ENCODE results near the gene PMAIP1.
"Not testable (repeated sequence)": the region's sequence is repeated elsewhere in the genome, so short reads cannot be mapped to it uniquely, and the experiment has no call there.

Gene PMAIP1

DNA sequence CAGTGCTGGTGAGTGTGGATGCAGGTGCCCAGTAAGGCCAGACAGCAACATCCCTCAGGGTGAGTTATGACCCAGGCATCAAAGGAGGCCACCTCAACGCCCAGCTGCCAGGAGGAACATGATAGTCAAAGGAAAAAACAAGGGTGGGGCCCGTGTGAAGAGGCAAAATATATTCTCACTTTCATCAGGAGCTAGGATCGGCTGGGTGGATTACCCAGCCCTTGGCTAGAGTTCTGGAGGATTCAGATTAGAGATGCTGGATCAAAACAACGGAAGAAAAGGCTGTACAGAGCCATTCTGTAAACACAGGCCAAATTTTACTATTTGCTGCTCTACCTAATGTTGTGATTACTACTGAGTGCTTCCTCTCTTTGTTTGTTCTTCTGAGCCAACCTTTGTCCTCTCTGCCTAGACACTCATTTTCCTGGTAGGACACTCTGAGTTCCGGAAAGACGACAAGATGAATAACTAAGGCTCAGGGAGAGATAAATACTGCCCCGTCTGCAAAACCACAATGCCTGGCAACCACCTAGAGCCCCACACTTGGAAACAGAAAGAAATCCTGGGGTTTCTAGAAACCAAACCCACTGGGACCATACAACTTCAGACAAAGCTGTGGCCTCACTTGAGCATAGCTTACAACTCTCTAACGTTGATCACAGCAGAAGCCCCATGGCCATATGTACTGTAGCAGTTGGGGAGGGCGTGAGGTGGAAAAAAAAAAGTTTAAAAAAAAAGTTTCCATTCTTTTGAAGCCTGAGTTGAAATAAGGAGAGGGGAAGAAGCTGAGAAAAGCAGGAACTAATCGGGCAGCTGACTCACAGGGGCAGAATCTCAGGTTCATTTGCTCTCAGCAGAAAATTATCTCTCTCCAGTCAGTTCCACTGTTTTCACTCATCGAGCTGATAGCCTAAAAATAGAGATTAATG lies 17.8 kb upstream of the PMAIP1 start:
- peak; percentile 28 for DNase-seq

- no peak for DNase-seq
Measured at GRCh38 chr18:59884351-59884750, 15.4 kb upstream of the PMAIP1 start.

GRCh38 chr18:59885579-59886163 lies 14.1 kb upstream of the PMAIP1 start:
- DNase-seq: no peak

- not testable (repeated sequence) for DNase-seq
Measured at GRCh38 chr18:59886399-59886798, 13.4 kb upstream of the PMAIP1 start.

GRCh38 chr18:59892123-59892522 lies 7.7 kb upstream of the PMAIP1 start:
- DNase-seq: no peak

- DNase-seq: no peak
Measured at GRCh38 chr18:59893971-59894370, 5.8 kb upstream of the PMAIP1 start.

DNA sequence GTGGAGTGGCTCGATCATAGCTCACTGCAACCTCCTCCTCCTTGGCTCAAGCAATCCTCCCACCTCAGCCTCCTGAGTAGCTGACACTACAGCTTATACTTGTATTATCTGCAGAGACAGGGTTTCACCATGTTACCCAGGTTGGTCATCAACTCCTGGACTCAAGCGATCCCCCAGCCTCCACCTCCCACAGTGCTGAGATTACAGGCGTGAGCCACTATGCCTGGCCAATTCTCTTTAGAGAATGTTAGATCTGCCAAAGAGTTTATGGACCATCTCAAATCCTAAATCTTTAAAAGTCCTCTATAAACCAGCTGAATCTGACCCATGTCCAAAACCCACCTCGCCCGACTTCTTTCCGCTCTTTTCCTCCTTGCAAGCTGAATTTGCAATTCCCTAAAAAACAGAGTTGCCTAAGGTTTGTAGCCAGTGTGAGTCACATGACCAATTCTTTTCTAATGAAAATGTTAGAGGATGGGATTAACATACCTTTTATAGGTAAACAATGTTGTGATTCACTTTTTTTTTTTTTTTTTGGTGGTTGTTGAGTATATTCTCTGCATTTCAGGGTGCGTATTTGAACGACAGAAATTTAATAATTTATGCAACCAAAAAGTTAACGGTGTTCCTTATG lies 2.4 kb upstream of the PMAIP1 start:
- peak; percentile 29 for DNase-seq

DNA sequence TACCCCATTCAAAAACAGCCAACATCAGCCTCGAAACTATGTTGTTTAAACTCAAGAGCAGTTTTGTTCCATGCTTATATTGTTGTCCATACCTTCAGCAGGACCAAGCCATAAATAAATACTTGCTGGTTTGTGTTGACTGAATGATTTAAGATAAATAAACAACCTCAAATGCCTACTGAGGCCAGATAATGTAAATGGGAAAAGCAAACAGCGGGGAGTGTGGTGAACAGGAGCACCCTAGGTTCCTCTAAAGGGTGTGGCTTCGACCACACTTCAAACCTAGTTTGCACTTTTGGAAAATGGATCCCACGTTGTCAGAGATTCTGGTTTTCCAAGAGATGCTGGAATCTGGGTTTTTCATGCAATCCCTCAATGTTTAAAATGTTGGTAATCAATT lies 1.7 kb upstream of the PMAIP1 start:
- DNase-seq: peak; percentile 26

DNA sequence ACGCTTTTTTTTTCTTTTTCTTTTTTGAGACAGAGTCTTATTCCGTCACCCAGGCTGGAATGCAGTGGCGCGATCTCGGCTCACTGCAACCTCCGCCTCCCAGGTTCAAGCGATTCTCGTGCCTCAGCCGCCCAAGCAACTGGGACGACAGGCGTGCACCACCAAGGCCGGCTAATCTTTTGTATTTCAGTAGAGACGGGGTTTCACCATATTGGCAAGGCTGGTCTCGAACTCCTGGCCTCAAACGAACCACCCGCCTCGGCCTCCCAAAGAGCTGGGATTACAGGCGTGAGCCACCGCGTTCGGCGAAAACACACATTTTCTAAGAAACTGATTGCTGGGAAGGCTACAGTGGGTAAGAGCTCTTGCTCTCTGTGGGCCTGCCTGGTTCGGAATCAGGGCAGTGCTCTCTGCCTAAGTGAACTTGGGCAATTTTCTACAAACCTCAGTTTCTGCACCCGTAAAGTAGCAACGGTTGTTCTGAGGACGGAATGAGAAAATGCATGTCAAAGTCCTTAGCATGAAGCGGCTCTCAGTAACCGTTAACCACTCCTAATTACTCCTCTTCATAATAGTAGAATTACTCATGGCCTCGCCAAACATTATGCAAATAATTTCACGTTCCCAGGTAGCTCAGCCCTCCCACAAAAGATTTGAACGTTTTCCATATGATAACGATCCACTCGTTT lies 1.0 kb upstream of the PMAIP1 start:
- no peak for DNase-seq

- DNase-seq: peak; percentile 70
Measured at GRCh38 chr18:59900222-59901128, 679 bp downstream of the PMAIP1 start.

DNA sequence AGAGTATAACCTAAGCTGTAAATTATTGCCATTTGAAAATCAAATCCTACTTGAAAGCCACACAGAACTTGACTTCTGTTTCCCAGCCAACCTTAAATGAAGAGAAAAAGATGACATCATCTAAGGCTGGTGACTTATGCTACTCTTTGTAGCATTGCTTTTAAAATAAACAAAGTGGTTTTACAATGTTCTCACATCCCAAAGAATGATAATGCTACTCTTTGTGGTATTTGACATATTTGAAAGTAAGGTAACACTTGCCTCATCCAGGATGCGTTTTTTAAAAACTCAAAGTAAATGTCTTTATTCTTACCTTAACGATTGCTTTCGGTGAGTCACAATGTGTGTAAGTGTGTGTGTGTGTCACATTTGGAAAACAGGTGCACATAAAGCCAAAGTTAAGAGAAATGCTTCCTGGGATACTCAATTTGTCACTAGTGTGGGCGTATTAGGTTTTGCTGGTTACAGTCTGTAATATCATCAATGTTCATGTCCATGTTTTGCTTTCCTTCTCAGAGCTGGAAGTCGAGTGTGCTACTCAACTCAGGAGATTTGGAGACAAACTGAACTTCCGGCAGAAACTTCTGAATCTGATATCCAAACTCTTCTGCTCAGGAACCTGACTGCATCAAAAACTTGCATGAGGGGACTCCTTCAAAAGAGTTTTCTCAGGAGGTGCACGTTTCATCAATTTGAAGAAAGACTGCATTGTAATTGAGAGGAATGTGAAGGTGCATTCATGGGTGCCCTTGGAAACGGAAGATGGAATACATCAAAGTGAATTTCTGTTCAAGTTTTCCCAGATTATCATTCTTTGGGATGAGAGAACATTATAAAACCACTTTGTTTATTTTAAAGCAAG lies 2.6 kb downstream of the PMAIP1 start:
- no peak for DNase-seq

- no peak for DNase-seq
Measured at GRCh38 chr18:59902993-59903610, 3.3 kb downstream of the PMAIP1 start.

DNA sequence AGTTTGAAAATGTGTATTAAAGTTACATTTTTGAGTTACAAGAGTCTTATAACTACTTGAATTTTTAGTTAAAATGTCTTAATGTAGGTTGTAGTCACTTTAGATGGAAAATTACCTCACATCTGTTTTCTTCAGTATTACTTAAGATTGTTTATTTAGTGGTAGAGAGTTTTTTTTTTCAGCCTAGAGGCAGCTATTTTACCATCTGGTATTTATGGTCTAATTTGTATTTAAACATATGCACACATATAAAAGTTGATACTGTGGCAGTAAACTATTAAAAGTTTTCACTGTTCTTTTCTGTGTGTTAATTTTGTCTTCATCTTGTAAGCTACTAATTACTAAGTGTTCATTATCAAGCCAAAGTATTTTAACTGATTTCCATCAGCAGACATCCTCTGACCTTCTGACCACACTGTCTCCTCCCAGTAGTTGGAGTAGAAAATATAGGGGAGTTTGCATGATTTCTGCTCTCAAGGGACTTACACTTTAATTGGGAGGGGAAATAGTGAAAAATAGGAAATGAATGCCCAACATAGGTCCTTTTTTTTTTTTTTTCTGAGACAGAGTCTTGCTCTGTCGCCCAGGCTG lies 4.3 kb downstream of the PMAIP1 start:
- DNase-seq: no peak

DNA sequence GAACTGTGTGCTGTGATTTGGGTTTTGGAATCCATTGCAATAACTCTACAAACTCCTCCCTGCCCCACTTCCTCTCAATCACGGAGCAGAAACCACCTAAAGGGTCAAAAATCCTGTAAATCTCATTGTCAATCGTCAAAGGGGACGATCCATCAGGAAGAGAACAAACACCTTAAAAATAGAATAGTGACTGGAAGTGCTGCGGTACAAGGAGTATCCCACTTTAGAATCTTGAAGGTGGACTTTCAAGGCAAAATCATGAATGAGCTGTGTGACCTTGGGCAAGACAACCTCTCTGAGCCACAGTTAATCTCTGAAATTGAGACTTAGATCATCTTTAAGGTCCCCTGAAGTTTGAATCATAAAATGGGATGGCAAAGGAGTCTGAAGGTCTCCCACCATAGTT lies 5.9 kb downstream of the PMAIP1 start:
- no peak for DNase-seq

DNA sequence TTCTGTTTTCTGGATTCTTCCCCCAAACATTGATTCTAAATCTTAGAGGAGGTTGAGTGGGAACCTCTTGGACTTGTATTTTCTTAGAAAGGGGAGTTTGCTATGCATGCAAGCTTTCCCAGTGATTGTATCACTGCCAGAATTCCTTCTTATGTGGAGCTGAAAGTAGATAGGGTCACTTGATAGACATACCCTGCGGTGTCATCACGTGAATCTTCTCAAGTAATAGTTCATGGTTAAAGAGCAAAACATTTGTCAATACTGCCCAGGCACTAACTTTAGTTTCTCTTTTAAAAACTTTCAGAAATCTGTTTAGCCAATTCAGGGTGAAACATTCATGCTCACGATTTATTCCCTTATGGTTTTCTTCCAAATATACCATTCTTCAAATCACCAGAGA lies 6.4 kb downstream of the PMAIP1 start:
- DNase-seq: no peak

DNA sequence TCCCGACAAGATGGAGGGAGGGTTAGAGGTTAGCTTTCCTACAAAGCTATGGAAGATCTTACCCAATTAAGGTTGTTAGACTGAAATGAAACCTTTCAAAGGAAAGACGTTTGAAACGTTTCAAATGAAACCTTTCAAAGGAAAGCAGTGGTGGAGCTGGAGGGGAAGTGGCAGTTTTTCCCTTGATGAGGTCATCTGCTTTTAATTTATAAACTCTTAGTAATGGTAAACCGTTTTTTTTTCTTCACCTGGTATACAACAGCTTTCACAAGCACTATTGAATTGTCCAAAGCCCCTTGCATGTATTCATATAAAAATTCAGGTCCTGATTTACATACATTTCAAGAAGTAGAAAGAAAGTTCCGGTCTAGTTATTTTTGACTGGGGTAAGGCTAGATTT lies 7.4 kb downstream of the PMAIP1 start:
- no peak for DNase-seq

DNA sequence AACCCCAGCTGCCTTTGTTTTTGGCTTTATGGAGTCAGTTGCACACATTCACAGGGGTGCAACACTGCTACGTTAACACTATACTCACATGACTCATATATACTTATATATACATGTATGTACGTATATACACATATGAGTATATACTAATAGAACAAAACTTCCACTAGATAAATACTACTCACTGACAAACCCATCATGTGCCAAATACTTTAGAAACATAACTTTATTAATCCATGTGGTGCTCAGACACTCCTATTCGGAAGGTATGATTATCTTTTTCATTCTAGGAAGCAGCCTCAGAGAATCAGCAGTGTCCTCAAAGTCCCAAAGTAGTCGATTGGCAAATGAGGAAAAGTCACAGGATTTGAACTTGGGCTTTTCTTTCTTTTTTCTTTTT lies 7.9 kb downstream of the PMAIP1 start:
- DNase-seq: no peak

DNA sequence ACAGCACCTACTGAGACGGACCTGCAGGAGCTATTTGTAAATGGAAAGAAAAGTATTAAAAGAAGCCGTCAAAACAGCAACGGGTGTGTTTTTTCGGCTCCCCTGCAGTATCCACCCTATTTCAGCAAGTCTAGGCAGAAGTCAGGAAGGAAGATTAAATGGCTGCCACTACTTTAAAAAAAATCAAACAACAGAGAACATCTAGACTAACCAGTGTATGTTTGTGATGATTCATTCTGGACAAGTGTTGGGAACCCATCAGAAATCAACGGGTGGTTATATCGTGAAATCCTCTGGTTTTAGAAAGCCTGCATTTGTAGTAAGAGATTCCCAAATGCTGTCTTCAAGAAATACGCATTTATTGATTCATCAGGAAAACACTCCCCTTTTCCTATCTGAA lies 9.0 kb downstream of the PMAIP1 start:
- DNase-seq: no peak

DNA sequence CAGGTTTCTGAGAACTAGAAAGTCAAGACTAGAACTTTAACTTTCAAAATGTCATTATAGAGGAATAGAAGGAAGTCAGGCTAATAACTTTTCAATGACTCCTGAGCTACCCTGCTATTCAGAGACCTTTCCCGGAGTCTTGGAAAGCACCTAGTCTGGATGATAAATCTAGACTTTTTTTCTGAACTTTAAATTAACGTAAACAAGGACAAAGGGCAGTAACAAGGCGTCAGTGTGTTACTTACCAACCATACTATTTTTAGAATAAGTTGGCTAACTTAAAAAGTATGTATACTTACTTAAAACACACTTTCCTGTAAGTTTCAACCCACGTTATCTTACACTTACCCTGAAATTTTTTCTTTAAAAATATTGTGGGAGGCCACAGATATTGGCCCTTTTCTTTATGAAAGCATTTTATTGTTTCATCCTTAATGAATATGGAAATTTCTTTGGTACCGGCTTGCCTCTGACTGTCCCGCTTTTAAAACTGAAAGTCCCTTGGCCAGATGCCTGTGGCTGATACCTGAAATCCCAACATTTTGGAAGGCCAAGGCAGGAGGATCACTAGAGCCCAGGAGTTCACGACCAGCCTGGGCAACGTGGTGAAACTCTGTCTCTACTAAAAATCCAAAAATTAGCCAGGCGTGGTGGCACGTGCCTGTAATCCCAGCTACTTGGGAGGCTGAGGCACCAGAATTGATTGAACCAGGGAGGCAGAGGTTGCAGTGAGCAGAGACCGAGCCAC lies 9.7 kb downstream of the PMAIP1 start:
- DNase-seq: no peak

All from right kidney (tissue), 1 donor.